ENCODE results near the gene RFC2.
"Not testable (repeated sequence)": the region's sequence is repeated elsewhere in the genome, so short reads cannot be mapped to it uniquely, and the experiment has no call there.

RFC2 gene

DNA sequence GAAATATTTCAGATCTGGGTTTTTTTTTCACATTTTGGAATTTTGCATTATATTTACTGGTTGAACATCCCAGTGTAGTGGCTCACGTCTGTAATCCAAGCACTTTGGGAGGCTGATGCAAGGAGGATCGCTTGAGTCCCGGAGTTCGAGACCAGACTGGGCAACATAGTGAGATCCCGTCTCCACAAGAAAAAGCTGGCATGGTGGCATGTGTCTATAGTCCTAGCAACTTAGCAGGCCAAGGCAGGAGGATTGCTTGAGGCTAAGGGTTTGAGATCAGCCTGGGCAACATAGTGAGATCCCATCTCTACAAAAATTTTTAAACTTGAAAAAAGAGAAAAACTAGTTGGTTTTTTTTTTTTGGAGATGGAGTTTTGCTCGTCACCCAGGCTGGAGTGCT is 6.0 kb downstream of the RFC2 start:
- DNase-seq (ENCODE audit: low read depth in 2 of 2) = no peak

DNA sequence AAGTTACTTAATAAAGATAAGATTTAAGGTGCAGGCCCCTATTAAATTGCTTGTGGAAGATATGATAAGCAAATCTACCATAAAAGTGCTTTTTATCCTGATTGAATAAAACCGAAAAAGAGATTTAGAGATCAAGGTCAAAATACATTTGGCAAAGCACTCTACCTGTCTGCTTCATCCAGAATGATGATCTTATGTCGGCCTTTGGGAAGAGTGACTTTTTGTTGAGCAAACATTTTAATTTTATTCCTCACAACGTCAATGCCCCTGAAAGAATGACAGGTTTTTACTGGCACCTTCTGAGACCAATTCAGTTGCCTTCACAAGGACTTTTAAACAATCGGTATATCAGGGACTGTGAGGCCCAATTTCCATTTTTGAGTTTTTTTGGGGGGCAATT is 7.7 kb downstream of the RFC2 start:
- DNase-seq (ENCODE audit: low read depth in 2 of 2) = no peak

DNA sequence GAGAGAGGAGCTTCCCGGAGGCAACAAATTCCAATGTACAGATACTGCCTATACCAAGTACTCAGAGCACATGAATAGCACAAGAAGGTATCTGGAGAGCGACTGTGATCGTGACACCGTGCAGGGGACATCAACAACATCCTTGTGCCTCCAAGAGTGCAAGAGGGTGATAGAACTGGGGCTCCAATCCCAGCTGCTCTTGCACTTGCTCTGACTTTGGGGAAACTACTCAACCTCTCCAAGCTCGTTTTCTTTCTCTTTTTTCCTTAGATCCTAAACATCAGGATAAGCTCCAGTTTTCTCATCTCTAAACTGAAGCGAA is 12.1 kb downstream of the RFC2 start:
- no peak for DNase-seq (ENCODE audit: low read depth in 2 of 2)

DNA sequence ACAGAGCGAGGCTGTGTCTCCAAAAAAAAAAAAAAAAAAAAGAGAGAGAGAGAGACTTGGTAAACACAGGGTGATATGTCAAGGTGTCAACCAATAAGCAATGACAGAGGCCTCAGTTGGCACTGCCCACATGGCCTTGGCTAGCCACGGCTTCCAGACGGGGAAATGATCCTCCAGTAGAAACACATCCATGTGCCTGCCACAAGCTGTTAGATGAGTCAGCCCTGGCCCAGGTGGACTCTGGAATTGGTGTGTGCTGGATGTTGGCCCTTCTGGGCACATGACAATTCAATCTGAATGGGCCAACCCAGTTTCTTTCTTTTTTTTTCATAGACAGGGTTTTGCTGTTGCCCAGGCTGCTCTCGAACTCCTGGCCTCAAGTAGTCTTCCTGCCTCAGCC is 13.7 kb downstream of the RFC2 start:
- no peak for DNase-seq (ENCODE audit: low read depth in 2 of 2)

DNA sequence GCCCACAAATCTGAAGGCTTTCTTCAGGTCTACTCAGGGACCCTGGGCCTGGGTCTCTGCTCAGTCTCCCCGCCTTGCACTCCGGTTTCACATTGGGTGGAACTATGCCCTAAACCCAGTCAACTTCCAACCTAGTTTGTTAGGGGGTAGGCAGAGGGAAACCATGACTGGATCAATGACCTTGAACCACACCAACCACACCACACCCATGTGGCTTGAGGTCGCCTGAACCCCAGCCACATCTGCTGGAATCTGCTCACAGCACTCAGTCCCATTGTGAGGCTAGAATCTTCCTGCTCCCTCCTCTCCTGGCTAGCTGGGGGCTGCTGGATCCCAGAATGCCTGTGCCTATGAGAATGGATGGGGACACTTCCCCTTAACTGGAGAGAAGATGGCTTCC is 17.9 kb downstream of the RFC2 start:
- no peak for DNase-seq (ENCODE audit: low read depth in 2 of 2)

DNA sequence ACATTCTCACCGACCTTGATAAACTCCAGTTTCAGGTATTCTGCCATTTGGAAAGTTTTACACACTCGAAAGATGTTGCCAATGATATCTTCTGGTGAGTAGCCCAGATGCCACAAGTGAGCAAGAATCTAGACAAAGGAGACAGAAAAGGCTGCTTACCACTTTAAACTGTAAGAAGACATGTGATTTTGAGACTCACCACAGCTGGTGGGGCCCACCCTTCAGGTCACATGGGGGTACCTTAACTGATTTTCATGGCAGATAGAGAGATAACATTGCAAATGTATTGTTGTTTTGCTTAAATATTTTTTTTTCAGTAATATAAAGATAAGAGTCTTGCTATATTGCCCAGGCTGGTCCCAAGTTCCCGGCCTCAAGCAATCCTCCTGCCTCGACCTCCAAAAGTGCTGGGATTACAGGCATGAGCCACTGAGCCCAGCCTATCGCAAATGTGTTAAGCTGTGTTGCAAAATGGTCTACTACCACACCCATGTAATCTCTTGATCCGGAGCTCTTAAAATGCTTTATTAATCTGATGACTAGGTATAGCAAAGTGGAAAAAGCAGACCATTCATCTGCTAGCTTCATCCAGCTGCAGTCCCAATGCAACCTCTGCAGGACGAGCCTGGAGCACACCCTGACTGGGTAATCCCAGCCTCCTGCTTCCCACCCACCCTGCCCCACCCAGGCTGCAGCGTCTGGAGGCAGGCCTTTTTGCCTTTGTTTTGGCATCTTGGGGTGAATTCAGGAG is 18.5 kb downstream of the RFC2 start:
- no peak for DNase-seq (ENCODE audit: low read depth in 2 of 2)

DNA sequence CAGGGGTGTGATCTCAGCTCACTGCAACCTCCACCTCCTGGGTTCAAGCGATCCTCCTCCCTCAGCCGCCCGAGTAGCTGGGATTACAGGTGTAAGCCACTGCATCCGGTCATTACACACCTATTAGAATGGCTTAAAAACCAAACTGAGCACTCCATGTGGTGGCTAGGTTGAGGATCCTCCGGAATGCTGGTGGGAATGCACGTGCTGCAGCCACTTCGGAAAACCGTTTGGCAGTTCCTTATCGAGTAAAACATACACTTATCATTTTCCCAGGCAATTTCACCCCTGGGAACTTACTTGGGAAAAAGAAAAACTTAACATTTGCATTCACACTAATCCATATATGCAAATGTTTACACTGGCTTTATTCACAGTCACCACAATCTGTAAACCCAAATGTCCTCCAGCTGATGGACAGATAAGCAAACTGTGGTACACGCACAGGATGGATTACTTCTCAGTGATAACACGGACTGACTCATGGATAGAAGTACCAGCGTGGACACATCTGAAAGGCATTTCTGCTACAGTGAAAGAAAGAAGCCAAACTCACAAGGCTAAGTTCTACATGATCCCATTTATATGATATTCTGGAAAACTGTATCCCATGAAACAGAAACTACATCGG is 20.4 kb downstream of the RFC2 start:
- no peak for DNase-seq (ENCODE audit: low read depth in 2 of 2)

DNA sequence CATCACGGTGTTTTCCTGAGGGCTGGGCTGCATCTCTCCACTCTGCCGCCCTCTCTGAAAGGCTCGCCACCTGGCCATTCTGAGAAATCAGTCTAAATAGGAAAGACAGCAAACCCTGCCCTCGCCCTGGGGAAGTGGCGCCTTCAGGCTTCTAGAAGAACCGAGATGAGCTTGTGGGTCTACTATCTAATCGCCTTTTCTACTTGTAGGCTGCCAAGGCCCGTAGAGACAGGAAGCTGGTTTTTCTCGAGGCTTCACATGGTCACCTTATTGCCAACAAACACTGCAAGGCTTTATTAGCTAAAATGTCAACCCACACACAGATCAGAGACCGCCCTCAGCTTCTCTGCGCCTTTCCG is 23.0 kb downstream of the RFC2 start:
- no peak for DNase-seq (ENCODE audit: low read depth in 2 of 2)

DNA sequence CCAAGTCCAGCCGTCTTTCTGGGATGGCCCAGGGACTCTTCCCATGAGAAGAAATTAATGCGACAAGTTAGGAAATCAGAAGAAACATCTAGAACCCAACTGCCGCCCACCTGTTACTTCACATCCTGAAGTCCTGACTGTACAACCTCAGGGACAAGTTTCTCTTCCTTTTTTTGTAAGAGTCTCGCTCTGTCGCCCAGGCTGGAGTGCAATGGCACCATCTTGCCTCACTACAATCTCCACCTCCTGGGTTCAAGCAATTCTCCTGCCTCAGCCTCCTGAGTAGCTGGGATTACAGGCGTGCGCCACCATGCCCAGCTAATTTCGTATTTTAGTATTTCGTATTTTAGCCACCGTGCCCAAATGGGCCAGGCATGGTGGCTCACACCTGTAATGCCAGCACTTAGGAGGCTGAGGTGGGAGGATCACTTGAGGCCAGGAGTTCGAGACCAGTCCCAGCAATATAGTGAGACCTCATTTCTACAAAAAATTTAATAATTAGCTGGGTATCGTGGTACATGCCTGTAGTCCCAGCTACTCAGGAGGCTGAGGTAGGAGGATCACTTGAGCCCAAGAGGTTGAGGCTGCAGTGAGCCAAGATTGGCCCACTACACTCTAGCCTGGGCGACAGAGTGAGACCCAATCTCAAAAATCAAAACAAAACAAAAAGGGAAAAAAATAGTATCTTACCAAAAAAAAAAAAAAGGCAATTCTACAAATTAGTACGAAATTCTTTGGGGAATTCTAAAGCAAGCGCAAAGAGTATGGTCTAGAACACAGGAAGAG is 23.6 kb downstream of the RFC2 start:
- no peak for DNase-seq (ENCODE audit: low read depth in 2 of 2)

DNA sequence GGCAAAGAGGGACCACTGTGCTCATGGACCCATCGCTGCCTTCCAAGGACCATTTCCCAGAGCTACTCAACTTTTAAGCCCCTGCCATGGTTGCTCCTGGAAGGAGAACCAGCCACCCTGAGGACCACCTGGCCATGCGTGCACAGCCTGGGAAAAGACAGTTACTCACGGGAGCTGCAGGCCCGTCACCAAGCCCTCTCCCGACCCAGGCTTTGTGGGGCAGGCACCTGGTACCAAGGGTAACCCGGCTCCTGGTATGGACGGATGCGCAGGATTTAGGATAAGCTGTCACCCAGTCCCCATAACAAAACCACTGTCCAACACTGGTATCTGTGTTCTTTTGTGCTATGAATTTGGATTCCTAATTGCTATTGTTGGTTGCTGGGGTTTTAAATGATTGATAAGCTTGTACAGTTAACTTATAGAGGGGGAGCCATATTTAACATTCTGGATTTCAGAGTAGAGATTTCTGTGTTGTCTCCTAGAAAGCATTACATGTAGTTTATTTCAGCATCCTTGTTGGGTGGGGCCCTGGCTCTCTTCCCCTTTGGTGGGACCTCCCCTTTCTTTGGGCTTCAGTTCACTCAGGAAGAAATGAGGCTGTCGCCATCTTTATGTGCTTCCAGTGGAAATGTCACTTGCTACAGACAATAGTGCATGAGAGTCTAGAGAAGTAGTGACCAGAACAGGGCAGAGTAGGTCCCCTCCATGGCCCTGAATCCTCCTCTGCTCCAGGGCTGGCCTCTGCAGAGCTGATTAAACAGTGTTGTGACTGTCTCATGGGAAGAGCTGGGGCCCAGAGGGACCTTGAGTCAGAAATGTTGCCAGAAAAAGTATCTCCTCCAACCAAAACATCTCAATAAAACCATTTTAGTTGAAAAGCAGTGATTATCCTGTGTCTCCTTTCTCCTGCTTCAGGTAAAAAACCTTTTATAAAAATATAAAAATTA is 25.0 kb downstream of the RFC2 start:
- DNase-seq (ENCODE audit: low read depth in 2 of 2) = no peak

DNA sequence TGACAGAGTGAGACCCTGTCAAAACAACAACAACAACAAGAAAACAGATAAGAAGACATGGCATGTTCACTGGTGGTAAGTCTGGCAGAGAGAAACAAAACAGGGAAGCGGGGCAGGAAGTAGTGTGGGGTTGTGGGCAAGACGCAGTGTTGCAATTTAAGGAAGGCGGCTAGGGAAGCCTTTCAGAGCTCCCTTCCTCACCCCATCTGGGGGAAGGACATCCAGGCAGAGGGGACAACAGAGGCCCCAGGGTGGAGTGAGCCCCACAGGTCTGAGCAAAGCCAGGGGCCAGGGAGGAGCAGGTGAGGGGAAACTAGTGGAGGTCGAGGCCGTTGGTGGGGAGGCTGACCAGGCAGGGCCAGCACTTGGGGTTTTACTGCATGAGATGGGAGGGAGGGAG is 27.6 kb downstream of the RFC2 start:
- no peak for DNase-seq (ENCODE audit: low read depth in 2 of 2)

DNA sequence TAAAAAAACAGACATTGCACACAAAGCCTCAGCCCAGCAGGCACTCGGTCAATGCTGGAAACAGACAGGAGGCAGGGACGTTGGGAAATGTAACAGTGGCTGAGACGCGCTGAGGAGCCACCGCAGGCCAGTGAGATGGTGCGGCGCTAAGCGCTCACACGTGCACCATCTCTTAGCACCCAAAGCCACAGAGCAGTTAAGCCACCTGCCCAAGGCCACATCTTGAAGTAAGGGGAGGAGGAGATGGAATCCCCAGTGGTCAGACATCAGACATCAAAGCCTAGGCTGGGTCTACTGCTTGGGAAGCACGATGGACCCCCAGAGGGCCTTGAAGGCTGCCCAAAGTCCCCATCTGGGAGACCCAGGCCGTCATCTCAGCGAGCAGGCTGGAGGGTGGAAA is 28.8 kb downstream of the RFC2 start:
- DNase-seq (ENCODE audit: low read depth in 2 of 2) = no peak

DNA sequence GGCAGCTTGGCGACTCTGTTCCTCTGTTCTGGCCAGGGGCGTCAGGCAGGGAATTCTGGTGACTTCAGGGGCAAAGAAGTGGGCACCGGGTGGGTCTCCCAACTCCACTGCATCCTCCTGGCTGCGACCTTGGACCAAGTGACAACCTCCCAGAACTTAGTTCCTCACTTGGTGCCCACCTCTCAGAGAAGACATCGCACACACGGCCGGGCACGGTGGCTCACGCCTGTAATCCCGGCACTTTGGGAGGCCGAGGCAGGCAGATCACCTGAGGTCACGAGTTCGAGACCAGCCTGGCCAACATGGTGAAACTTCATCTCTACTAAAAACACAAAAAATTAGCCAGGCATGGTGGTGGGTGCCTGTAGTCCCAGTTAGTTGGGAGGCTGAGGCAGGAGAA is 29.3 kb downstream of the RFC2 start:
- not testable (repeated sequence) for DNase-seq (ENCODE audit: low read depth in 2 of 2)

DNA sequence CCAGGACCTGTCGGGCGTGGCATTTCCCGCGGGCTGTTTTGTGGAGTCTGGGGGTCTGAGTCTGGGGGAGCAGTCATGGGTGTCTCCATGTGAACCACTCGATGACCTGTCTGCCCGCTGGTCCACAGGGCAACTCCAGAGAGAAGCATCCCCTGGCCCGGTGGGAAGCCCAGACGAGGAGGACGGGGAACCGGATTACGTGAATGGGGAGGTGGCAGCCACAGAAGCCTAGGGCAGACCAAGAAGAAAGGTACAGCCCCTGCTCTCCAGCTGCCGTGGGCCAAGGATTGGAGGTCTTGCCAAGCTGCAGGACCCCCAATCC is 29.7 kb downstream of the RFC2 start:
- DNase-seq (ENCODE audit: low read depth in 2 of 2) = no peak

DNA sequence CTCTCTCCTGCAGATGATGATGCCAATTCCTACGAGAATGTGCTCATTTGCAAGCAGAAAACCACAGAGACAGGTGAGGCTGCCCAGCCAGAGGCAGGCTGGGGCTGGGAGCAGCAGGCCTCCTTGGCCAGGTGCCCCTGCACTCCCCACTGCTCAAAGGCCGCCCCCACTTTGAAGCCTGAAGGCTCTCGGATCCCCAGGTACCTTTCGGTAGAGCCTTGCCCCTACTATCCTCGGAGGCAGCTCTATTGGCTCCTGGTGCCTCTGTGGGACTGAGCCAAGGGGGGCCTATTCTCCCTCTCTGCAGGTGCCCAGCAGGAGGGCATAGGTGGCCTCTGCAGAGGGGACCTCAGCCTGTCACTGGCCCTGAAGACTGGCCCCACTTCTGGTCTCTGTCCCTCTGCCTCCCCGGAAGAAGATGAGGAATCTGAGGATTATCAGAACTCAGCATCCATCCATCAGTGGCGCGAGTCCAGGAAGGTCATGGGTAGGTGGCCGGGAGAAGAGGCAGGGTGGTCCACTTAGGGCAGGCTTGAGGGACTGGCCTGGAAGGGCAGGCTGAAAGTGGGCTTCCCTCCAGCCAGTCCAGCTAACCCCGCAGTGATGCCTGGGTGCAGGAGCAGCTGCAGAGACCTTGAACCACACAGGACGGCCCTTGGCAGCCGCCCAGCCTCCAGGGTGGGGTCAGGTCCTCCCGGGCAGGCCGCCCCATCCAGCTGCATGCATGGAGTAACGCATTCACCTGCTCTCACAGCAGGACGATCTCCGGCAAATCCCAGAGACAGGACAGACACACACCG is 30.3 kb downstream of the RFC2 start:
- no peak for DNase-seq (ENCODE audit: low read depth in 2 of 2)

DNA sequence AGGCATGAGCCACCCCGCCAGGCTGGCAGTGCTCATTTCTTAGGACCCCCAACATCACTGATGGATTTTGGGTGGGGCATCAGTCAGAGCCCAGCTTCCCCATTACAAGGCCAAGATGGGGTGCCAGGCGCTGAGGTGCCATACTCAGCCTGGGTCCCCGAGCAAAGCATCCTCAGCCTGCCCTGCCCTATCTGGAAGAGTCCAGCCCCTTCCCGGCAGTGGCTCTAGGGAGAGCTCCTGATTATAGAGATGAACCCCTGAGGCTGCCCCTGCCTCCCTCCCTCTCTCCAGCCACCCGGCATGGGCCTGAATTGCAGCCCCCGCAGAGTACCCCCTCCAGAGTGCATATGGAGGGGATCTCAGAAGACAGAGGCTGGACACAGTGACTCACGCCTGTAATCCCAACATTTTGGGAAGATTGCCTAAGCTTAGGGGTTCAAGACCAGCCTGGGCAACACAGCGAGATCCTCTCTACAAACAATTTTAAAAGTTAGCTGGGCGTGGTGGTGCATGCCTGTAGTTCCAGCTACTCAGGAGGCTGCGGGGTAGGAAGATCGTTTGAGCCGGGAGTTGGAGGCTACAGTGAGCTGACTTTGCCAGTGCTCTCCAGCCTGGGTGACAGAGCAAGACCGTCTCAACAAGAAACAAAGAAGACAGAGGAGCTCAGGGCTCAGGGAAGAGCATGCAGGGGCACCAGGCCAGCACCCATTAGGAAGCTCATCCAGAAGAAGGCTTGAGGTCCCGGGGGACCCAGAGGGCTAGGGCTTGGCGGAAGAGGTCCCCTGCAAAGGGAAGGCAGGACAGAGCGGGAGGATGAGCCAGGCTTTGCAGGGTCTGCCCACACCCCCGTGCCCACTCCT is 31.1 kb downstream of the RFC2 start:
- DNase-seq (ENCODE audit: low read depth in 2 of 2) = no peak

DNA sequence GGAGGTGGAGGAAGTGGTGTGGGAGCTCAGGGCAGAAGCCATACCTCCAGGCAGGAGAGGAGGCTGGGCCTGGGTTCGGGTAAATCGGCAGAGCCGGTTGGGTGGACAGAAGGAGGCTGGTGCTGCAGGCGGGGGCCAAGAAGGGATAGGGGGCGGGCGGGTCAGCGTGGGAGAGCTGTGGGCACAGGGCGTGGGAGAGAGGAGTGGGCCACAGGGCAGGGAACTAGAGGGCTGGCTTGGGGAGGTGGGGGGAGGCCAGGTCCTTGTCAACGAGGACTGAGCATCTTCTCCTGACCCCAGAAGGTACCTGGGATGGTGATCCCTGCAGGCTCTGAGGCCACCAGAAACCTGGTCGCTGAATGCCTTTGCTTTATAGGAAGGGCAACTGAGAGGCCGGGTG is 32.5 kb downstream of the RFC2 start:
- DNase-seq (ENCODE audit: low read depth in 2 of 2) = no peak

DNA sequence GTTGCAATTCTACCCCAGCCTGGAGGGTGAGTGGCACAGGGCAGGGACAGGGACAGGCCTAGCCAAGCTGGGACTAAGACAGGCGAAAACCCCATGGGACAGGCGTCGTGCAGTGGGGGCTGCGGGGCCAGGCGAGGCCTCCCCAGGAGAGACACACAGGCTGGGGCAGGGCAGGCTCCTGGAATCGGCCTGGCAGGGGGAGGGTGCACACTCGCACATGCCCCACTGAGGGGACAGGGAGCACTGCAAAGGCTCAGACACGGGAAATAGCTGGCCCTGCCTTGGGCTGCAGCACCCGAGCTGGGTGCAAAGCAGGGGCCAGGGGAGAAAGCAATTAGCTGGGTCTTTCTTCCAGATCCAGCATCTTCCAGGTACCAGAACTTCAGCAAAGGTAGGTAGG is 34.0 kb downstream of the RFC2 start:
- no peak for DNase-seq (ENCODE audit: low read depth in 2 of 2)

DNA sequence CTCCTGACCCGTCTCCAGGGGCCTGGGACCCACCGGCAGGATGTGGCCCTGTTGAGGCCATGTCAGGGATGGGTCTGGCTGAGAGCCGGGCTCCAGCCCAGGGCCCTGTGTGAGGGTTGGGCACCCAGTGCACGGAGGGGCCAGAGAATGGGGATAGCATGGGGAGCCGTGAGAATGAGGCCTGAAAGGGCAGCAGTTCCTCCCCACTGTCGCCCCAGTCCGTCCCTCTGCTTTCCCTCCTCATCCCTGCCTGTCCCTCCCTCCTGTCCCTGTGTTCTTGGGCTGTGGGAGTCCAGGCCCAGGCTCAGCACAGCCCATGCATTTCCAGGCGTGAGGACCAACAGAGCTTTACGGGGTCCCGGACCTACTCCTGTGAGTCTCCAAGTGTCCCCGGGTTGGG is 34.8 kb downstream of the RFC2 start:
- DNase-seq (ENCODE audit: low read depth in 2 of 2) = no peak

DNA sequence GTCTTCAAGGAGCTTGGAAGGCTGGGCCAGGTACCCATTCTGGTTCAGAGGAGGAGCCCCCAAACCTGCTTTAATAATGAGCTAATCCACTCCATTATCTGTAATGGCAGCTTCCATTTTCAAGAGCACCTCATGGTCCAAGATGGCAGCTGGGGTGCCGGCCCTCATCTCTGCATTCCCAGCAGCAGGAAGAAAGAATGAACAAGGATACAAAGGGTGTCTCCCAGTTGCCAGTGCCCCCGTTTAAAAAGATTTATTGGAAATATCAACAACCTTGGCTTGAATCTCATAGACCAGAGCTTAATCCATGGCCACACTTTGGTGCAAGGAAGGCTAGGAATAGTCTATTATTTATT is 35.9 kb downstream of the RFC2 start:
- no peak for DNase-seq (ENCODE audit: low read depth in 2 of 2)

Data from stimulated activated CD8-positive, alpha-beta memory T cell treated with anti-CD3 and anti-CD28 coated beads, Interleukin-15, amount 100 ng/mL, for 4 hours (primary cell).